ENCODE data around the gene OCSTAMP.

OCSTAMP gene

GRCh38 chr20:46573788-46574584 is 23.5 kb upstream of the OCSTAMP start:
- FAIRE-seq (no peak), DNase-seq (ENCODE audit: insufficient read length, low spot score) (peak; percentile 33)
- TF ChIP-seq, protein P1, sequence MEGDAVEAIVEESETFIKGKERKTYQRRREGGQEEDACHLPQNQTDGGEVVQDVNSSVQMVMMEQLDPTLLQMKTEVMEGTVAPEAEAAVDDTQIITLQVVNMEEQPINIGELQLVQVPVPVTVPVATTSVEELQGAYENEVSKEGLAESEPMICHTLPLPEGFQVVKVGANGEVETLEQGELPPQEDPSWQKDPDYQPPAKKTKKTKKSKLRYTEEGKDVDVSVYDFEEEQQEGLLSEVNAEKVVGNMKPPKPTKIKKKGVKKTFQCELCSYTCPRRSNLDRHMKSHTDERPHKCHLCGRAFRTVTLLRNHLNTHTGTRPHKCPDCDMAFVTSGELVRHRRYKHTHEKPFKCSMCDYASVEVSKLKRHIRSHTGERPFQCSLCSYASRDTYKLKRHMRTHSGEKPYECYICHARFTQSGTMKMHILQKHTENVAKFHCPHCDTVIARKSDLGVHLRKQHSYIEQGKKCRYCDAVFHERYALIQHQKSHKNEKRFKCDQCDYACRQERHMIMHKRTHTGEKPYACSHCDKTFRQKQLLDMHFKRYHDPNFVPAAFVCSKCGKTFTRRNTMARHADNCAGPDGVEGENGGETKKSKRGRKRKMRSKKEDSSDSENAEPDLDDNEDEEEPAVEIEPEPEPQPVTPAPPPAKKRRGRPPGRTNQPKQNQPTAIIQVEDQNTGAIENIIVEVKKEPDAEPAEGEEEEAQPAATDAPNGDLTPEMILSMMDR (IDR thresholded peaks at IDR 0.05; ENCODE audit: insufficient read depth, missing control alignments), result no peak

DNA sequence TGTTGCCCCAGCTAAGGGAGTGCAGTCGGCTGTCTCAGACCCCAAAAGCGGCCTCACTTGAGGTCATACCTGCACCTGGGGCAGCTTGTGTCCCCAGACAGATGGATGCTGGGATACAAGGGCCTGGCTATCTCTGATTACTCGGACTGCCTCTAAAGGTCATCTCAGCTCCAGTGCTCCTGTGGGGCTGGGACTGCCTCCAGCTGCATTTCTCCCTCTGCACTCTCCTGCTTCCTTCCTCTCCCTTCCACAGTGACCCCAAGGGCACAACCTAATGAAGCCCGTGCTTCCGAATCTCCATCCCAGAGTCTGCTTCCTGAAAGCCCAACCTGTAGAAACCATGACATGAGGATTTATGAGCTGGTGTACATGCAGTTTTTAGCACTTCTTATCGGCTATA is 22.8 kb upstream of the OCSTAMP start:
- TF ChIP-seq, protein P1 (IDR thresholded peaks at IDR 0.05; ENCODE audit: insufficient read depth, missing control alignments), result no peak
- no peak for FAIRE-seq

GRCh38 chr20:46572790-46573189 is 22.3 kb upstream of the OCSTAMP start:
- TF ChIP-seq, protein P1 (IDR thresholded peaks at IDR 0.05; ENCODE audit: insufficient read depth, missing control alignments), result no peak
- FAIRE-seq, result no peak
- DNase-seq (ENCODE audit: insufficient read length, low spot score), result no peak

More for the DNA sequence above, 22.8 kb upstream of the OCSTAMP start:
- no peak for DNase-seq (ENCODE audit: insufficient read length, low spot score)

DNA sequence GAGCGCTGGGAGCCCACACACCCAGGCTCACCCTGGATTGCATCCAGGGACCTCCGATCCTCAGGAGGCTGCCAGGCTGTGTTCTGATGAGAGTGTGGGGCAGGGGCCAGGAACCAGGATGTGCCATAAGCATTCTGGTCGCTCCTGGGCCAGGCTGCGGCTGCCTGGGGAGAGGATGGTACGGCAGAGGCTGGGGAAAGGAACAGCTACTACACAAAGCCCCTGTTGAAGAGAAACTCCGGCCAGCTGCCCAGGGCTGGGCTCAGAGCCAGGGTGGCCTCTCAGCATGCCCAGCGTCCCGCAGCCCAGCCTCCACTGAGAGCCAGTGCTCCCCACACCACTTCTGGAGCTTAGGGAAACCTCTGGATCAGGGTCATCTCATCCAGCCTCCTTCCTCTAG is 21.7 kb upstream of the OCSTAMP start:
- TF ChIP-seq, protein P1 (IDR thresholded peaks at IDR 0.05; ENCODE audit: insufficient read depth, missing control alignments), result no peak
- FAIRE-seq (no peak), DNase-seq (ENCODE audit: insufficient read length, low spot score) (no peak)

- DNase-seq (ENCODE audit: insufficient read length, low spot score) (no peak), FAIRE-seq (no peak)
- TF ChIP-seq, protein P1 (IDR thresholded peaks at IDR 0.05; ENCODE audit: insufficient read depth, missing control alignments), result no peak
Observed at GRCh38 chr20:46571418-46571817, 21.0 kb upstream of the OCSTAMP start.

DNA sequence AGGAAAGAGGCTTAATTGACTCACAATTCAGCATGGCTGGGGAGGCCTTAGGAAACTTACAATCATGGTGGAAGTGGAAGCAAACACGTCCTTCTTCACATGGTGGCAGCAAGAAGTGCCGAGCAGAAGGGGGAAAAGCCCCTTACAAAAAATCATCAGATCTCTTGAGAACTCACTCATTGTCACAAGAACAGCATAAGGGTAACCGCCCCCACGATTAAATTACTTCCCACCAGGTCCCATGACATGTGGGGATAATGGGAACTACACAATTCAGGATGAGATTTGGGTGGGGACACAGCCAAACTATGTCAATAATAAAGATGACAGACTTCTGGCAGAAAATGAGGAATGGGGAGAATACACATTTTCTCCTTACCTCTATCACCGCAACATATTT is 20.5 kb upstream of the OCSTAMP start:
- TF ChIP-seq, protein P1 (IDR thresholded peaks at IDR 0.05; ENCODE audit: insufficient read depth, missing control alignments), result no peak
- no peak for DNase-seq (ENCODE audit: insufficient read length, low spot score)
- no peak for FAIRE-seq

GRCh38 chr20:46569961-46570360 is 19.5 kb upstream of the OCSTAMP start:
- FAIRE-seq (no peak), DNase-seq (ENCODE audit: insufficient read length, low spot score) (no peak)
- TF ChIP-seq, protein P1 (IDR thresholded peaks at IDR 0.05; ENCODE audit: insufficient read depth, missing control alignments), result no peak
